ENCODE data around the gene CTSE.

Gene CTSE

DNA sequence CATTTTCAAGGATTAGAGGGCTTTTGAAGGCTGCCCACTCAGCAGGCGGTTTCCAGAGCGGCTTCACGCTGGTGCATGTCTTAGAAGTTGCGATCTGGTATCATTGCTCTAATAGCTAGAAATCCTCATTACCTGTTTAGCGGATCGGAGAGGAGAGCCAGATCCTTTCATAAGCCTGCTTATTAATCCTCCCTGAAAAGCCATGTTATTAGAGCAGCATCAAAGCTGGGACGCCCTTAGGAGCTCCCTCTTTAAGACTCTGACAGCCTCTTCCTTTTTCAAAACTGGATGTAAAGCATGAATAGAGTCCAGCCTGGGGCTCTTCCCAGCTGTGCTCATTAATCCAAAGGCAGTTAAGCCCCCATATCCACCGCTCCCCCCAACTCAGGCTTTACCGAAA is 13.9 kb upstream of the CTSE start:
- peaks cover 20% of the 10 kb centered on the region for H3K4me1 Mint-ChIP-seq (ENCODE audit: low read depth)

DNA sequence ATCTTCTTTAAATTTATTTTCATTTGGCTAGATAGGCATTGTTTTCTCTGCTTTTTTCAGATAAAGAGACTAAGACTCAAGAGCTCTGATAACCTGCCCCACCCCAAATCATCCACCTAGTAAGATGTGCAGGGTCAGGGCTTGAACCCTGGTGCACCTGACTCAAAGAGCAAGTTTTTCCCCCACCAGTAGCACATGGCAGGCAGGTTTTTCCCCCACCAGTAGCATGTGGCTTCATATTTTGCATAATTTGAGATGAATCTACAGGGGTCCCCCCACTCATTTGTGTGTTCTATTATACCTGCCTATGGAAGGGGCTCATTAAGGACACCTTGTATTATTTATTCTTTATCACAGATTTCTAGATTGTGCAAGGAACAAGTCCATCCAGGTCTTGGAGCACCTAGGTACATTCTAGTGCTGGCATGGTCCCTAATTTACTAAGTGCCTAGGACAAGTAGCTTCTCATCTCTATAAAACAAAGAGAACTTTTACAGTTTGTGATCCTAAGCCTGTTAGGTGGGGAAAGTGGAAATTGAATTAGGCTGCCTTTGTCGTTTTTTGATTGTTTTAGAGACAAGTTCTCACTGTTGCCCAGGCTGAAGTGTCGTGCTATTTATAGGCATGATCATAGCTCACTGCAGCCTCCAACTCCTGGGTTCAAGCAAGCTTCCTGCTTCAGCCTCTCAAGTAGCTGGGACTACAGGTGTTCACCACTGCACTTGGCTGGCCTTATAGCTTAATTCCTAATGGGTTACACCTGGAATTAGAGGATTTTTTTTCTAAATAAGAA is 13.2 kb upstream of the CTSE start:
- Mint-ChIP-seq H3K27ac (no peak overlapping the region), H3K4me3 (no peak overlapping the region), H3K27me3 (ENCODE audit: low read depth) (peaks cover 68% of the 10 kb centered on the region), H3K4me1 (ENCODE audit: low read depth) (peaks cover 20% of the 10 kb centered on the region), H3K36me3 (ENCODE audit: low read depth) (peaks cover 1% of the 10 kb centered on the region), H3K9me3 (no peaks in the 10 kb centered on the region)

More for the DNA sequence above, 13.9 kb upstream of the CTSE start:
- peaks cover 1% of the 10 kb centered on the region for H3K36me3 Mint-ChIP-seq (ENCODE audit: low read depth)
- H3K9me3 Mint-ChIP-seq = no peaks in the 10 kb centered on the region
- H3K4me3 Mint-ChIP-seq = no peak overlapping the region
- no peak overlapping the region for H3K27ac Mint-ChIP-seq
- H3K27me3 Mint-ChIP-seq (ENCODE audit: low read depth) = peaks cover 65% of the 10 kb centered on the region

DNA sequence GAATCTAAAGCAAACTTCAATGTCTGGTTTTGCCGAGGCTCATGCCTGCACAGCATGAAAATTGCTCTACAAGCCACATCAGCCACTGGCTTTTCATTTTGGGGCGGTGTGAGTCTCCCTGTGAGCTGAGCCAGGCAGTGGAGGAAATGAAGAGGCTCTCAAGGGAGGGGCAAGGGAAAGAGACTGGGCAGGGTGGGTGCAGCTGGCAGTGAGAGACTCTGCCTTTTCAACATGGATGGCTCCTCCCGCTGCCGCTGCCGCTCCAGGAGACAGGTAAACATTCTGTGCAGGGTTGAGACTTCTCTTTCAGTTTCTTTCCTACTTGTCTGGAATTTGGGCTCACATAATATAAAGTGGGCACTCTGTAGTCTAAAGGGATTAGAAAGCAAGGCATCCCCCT is 11.3 kb upstream of the CTSE start:
- Mint-ChIP-seq H3K27ac (no peak overlapping the region), H3K4me1 (ENCODE audit: low read depth) (peaks cover 23% of the 10 kb centered on the region), H3K9me3 (no peaks in the 10 kb centered on the region), H3K36me3 (ENCODE audit: low read depth) (peaks cover 1% of the 10 kb centered on the region), H3K27me3 (ENCODE audit: low read depth) (peaks cover 57% of the 10 kb centered on the region), H3K4me3 (peak overlapping the region; percentile 3)

DNA sequence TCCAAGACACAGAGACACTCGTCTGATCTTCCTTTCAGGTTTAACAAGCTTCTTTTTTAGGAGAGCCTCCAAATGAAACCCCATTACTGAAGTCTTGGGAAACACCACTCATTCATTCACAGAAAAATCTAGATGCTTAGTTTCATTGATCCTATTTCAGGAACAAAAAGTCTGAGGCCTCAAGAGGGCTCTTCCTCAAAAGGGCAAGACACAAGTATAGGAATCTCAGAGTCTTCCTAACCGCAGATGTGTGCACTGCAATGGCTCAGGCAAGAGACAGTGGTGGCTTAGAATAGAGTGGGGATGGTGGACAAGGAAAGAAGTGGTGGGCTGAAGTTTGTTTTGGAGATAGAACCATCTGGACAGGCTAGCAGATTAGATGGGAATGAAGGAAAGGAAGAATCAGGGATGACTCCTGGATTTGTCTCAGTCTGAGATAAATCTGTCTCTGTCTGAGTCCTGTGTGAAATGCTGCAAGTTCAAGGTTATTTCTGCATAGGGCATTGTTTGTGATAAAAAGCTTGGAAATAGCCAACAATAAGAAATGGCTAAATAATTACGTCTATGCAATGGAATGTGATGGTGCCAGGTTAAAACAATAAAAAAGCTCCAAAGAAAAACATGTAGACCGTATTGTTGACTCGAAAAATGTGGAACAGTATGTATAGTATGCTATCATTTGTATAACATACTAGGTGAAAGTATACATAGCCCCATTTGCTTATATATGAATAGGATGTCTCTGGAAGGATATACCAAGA is 8.9 kb upstream of the CTSE start:
- Mint-ChIP-seq H3K27ac (no peak overlapping the region), H3K36me3 (ENCODE audit: low read depth) (no peaks in the 10 kb centered on the region), H3K4me1 (ENCODE audit: low read depth) (peaks cover 9% of the 10 kb centered on the region), H3K9me3 (no peaks in the 10 kb centered on the region), H3K4me3 (no peak overlapping the region), H3K27me3 (ENCODE audit: low read depth) (peaks cover 66% of the 10 kb centered on the region)

DNA sequence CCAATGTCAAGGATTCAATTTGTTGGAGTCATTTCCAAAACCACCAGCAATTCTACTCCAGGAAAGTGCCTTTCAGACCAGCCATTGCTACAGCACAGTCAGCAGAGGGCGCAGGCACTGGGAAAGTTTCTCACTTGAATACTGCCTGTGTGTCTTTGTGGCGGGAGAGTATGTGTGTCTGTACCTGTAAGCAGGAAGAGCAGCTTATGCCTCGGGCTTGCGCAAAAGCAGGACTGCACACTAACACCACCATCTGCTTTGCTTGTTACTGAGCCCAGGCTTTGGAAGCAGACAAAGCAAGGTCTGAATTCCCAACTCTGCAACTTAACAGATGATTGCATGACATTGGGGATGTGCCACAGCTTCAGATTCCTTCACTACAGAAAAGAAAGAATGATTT is 7.0 kb upstream of the CTSE start:
- peaks cover 9% of the 10 kb centered on the region for H3K4me1 Mint-ChIP-seq (ENCODE audit: low read depth)
- no peaks in the 10 kb centered on the region for H3K36me3 Mint-ChIP-seq (ENCODE audit: low read depth)
- peaks cover 71% of the 10 kb centered on the region for H3K27me3 Mint-ChIP-seq (ENCODE audit: low read depth)
- H3K4me3 Mint-ChIP-seq = no peak overlapping the region
- H3K9me3 Mint-ChIP-seq = no peaks in the 10 kb centered on the region
- no peak overlapping the region for H3K27ac Mint-ChIP-seq

DNA sequence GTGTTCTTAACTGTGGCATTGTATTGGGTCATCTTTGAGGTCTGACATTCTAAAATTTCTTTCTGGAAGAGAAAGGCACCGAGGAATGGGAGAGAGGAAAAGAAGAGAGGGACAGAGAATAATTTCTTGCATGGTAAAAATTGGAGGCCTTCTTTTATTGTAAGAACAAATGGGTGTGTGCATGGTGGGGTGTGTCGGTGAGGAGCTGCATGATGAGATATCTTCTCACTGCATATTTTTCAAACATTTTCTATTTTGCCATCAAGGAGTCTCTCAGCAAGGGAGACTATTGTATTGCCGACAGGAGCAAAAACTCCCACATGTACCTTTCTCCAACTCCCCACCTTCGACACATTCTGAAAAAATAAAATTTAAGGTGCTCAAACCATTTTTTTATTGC is 6.5 kb upstream of the CTSE start:
- H3K36me3 Mint-ChIP-seq (ENCODE audit: low read depth) = no peaks in the 10 kb centered on the region
- no peak overlapping the region for H3K27ac Mint-ChIP-seq
- H3K9me3 Mint-ChIP-seq = no peaks in the 10 kb centered on the region
- H3K4me1 Mint-ChIP-seq (ENCODE audit: low read depth) = peaks cover 8% of the 10 kb centered on the region
- H3K4me3 Mint-ChIP-seq = no peak overlapping the region
- H3K27me3 Mint-ChIP-seq (ENCODE audit: low read depth) = peaks cover 69% of the 10 kb centered on the region

DNA sequence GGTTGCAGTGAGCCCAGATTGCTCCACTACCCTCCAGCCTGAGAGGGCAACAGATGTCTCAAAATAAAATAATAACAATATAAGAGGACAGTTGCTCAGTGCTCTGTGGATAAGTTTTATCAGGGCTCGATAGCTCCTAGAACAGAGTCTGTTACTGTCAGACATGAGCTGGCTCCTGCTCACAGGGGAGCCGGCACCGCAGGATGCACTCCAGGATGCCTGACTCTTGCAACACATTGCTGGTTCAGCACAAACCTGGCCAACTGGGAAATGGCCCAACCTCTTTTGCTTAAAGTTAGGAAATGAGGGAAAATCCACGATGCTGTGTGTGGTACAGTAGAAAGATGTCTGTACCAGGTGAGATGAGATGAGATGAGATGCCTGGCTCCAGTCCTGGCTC is 5.8 kb upstream of the CTSE start:
- H3K27ac Mint-ChIP-seq = no peak overlapping the region
- H3K4me1 Mint-ChIP-seq (ENCODE audit: low read depth) = peaks cover 4% of the 10 kb centered on the region

DNA sequence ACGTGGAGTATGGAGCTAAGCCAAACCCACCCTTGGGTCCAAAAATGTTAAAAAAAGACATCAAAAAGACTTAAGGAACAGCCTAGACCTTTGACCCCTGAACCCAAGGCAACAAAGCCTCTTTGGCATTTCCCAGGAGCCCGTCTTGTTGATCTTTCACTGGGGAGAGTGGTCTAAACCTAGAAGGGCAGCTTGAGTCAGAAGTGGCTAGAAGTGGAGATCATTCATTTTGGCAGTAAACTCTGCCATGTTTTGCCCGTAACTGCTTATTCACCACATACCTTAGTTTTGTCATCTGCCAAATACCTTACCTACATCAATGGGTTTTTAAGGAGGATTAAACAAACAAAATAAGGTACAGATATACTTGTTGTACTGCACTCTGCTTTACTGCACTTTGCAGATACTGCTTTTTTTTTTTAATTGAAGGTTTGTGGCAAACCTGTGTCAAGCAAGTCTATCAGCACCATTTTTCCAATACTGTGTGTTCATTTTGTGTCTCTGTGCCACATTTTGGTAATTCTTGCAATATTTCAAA is 1.7 kb upstream of the CTSE start:
- Mint-ChIP-seq H3K4me3 (no peak overlapping the region), H3K27me3 (ENCODE audit: low read depth) (peaks cover 58% of the 10 kb centered on the region), H3K4me1 (ENCODE audit: low read depth) (no peaks in the 10 kb centered on the region), H3K36me3 (ENCODE audit: low read depth) (no peaks in the 10 kb centered on the region), H3K27ac (no peak overlapping the region), H3K9me3 (no peaks in the 10 kb centered on the region)

More for the DNA sequence above, 5.8 kb upstream of the CTSE start:
- Mint-ChIP-seq H3K36me3 (ENCODE audit: low read depth) (no peaks in the 10 kb centered on the region), H3K4me3 (no peak overlapping the region), H3K9me3 (no peaks in the 10 kb centered on the region), H3K27me3 (ENCODE audit: low read depth) (peaks cover 63% of the 10 kb centered on the region)

DNA sequence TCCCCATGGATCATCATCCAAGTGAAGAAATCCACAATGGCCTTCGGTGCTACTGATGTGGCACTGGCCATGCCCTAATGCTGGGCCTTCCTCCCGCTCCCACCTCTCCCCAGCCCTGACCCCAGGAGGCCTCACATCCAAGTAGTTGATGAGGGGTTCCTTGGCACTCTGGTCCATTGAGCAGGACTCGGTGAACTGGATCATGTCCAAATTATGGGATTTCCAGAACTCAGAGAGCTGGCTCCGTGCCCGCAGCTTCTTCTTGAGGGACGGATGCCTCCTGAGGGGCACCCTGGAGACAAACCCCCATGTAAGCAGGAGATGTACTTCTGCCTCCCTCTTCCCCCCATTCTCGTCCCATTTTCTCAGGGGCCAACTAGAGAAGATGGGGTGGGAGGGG is 929 bp downstream of the CTSE start:
- peaks cover 55% of the 10 kb centered on the region for H3K27me3 Mint-ChIP-seq (ENCODE audit: low read depth)
- H3K4me1 Mint-ChIP-seq (ENCODE audit: low read depth) = no peaks in the 10 kb centered on the region
- no peak overlapping the region for H3K27ac Mint-ChIP-seq
- H3K36me3 Mint-ChIP-seq (ENCODE audit: low read depth) = peaks cover 1% of the 10 kb centered on the region
- no peaks in the 10 kb centered on the region for H3K9me3 Mint-ChIP-seq
- no peak overlapping the region for H3K4me3 Mint-ChIP-seq

DNA sequence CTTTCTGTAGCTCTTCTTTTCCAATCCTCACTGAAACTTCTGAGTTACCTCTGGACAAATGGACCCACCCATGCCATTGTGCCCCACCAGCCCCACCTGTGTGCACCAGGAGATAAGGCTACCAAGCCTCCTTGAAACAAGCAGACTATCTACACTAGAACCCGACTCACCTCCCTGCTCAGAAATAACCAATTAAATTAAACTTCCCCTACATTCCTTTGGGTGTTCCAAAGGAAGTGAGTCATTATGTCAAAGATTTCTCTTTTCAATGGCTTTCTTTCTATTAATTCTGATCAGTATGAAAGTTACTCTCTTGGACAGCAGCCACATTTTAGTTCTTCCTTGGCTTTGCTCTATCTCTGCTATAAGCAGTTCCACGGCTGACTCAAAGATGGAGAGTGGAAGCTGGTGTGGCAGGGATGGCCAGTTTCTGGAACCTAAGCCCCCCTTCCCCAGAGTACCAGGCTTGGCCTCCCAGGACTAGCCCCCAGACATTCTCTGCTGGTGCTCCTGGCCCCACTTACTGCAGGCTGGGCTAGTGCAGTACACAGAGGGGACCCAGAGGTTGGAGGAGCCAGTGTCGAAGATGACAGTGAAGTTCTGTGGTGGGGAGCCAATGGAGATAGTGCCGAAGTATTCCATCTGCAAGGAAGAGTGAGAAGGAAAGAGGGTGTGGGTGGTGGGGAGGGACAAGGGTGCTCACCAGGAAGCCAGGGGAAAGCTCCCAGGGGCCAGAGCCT is 1.9 kb downstream of the CTSE start:
- peaks cover 49% of the 10 kb centered on the region for H3K27me3 Mint-ChIP-seq (ENCODE audit: low read depth)
- peaks cover 1% of the 10 kb centered on the region for H3K36me3 Mint-ChIP-seq (ENCODE audit: low read depth)
- H3K27ac Mint-ChIP-seq = no peak overlapping the region
- no peaks in the 10 kb centered on the region for H3K9me3 Mint-ChIP-seq
- H3K4me1 Mint-ChIP-seq (ENCODE audit: low read depth) = no peaks in the 10 kb centered on the region
- no peak overlapping the region for H3K4me3 Mint-ChIP-seq

DNA sequence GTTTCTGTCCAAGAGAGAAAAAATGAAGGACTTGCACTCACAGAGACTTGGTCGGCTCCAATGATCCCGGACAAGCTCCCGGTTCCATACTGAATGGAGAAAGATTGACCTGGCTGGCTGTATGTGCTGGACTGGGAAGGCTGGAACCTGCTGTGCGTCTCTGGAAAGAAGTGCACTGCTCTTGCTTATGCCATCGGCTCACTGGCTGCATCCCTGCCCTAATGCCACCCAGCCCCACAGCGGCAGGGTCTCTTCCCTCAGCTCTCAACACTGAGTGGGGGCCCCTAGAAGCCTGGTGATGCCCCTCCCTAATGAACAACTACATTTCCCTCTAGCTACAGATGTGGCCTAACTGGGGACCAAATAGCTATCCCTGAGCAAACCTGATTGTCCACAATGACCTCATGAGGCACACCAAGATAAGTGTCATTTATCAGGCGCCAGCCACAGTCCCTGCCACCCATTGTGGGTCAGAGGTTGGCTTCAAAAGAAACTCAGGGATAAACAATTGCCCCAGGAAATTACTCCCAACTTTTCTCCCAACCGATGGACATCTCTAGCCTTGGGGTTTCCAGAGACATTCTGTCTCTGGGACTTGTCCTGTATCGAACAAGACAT is 2.6 kb downstream of the CTSE start:
- H3K27ac Mint-ChIP-seq = no peak overlapping the region
- H3K9me3 Mint-ChIP-seq = no peaks in the 10 kb centered on the region
- H3K27me3 Mint-ChIP-seq (ENCODE audit: low read depth) = peaks cover 47% of the 10 kb centered on the region
- no peak overlapping the region for H3K4me3 Mint-ChIP-seq
- H3K36me3 Mint-ChIP-seq (ENCODE audit: low read depth) = peaks cover 1% of the 10 kb centered on the region
- no peaks in the 10 kb centered on the region for H3K4me1 Mint-ChIP-seq (ENCODE audit: low read depth)

DNA sequence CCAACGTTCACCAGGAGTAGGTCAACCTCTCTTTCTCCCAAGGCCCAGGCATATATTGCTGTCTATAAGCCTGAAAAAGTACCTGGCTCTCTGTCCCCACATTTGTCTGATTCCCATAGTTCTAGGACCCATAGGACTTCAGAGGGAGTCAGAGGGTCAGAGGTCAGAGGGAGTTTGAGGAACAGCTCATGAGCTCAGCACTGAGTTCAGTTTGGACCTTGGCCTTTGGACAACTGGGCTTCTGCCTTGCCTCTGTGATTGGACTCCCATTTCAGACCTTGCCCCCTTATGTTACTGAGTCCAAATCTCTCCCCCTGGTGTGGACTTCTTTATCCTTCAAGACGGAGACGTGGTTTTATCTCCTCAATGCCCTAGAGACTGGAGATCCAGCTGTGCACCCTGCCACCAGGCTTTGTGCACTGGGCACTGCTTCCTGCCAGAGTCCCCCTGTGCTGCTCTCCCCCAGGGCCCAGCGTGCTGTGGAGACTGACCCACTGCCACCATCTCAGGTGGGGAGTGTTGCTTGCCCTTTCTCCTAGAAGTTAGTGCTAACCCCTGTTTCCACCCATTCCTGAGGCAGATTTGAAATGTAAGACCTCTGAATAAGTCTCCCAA is 3.2 kb downstream of the CTSE start:
- no peaks in the 10 kb centered on the region for H3K4me1 Mint-ChIP-seq (ENCODE audit: low read depth)
- H3K4me3 Mint-ChIP-seq = no peak overlapping the region
- H3K36me3 Mint-ChIP-seq (ENCODE audit: low read depth) = peaks cover 1% of the 10 kb centered on the region
- H3K27me3 Mint-ChIP-seq (ENCODE audit: low read depth) = peaks cover 43% of the 10 kb centered on the region
- H3K27ac Mint-ChIP-seq = no peak overlapping the region
- H3K9me3 Mint-ChIP-seq = no peaks in the 10 kb centered on the region

DNA sequence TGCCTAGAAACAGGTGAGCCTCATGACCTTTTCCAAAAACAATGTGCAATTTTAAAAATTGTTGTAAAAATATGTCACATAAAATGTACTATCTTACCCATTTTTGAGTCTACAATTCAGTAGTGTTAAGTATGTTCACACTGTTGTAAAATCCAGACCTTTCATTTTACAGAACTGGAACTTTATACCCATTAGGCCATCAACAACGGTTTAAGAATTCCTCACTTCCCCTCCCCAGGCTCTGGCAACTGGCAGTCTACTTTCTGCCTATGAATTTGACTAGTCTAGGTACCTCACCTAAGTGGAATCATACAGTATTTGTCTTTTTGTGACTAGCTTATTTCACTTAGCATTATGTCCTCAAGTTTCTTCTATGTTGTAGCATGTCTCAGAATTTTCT is 8.6 kb downstream of the CTSE start:
- peaks cover 1% of the 10 kb centered on the region for H3K36me3 Mint-ChIP-seq (ENCODE audit: low read depth)
- no peak overlapping the region for H3K27ac Mint-ChIP-seq

DNA sequence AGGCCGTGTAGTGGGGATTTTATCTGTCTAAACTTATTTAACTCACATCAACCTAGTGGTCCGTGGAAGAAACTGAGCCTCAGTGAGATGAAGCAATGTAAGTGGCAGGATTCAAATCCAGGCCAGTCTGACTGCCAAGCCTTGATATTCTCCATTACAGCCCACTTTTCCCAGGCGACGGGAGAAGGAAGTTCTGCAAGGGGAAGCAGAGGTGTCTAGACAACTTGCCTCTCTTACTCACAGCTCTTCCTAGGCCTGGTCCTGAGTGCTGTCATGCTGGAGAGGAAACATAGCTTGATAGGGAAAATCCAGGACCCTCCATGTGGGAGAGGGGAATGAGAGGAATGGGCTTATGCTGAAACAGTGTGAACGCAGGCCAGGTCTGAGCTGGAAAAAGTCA is 9.1 kb downstream of the CTSE start:
- no peak overlapping the region for H3K27ac Mint-ChIP-seq
- peaks cover 24% of the 10 kb centered on the region for H3K27me3 Mint-ChIP-seq (ENCODE audit: low read depth)
- H3K9me3 Mint-ChIP-seq = no peaks in the 10 kb centered on the region
- H3K36me3 Mint-ChIP-seq (ENCODE audit: low read depth) = peaks cover 1% of the 10 kb centered on the region
- H3K4me3 Mint-ChIP-seq = no peak overlapping the region
- H3K4me1 Mint-ChIP-seq (ENCODE audit: low read depth) = peaks cover 16% of the 10 kb centered on the region

More for the DNA sequence above, 8.6 kb downstream of the CTSE start:
- peaks cover 24% of the 10 kb centered on the region for H3K27me3 Mint-ChIP-seq (ENCODE audit: low read depth)
- H3K4me1 Mint-ChIP-seq (ENCODE audit: low read depth) = peaks cover 16% of the 10 kb centered on the region
- no peak overlapping the region for H3K4me3 Mint-ChIP-seq
- H3K9me3 Mint-ChIP-seq = no peaks in the 10 kb centered on the region

Data from T-helper 1 cell treated with Interleukin-12 subunit alpha and Interleukin-12 subunit beta and Interleukin-4 antibody, amounts not matched to agents 30 μg/mL and 1 μg/mL, for 36 hours (primary cell).